ENCODE results near the gene POC1B. TPM values are rescaled to one million over a fixed set of nuclear protein-coding genes. Genes with fewer than 3 reads are reported as not detected.

The POC1B gene
- total and polyA plus RNA-seq, 8 donors = 19.5 to 27.8 (median 23.1) TPM

GRCh38 chr12:89523393-89523792, 2.5 kb downstream of the POC1B start:
- TF ChIP-seq CTCF (IDR thresholded peaks at IDR 0.05) = no peak
- intact Hi-C loops (cut with DNase I) = loop anchor here in 1 of 2 donors (10.0 kb wide), 1 partner anchor 479 kb away; no protein-coding TSS in a partner anchor
- DNase-seq (no peak), ATAC-seq (no peak)
- Histone ChIP-seq H3K27ac (no peak overlapping the region), H3K27me3 (no peaks in the 10 kb centered on the region), H3K9me3 (no peaks in the 10 kb centered on the region), H3K36me3 (no peaks in the 10 kb centered on the region), H3K4me3 (peak overlapping the region in 1 of 2 donors; percentile 97), H3K4me1 (peaks cover 14 to 56% of the 10 kb centered on the region in 2 donors)

- intact Hi-C loops (cut with DNase I) = loop anchor here in 1 of 2 donors (10.0 kb wide), 1 partner anchor 477 kb away; no protein-coding TSS in a partner anchor
- DNase-seq (no peak), ATAC-seq (no peak)
- Histone ChIP-seq H3K4me1 (peaks cover 14 to 49% of the 10 kb centered on the region in 2 donors), H3K27me3 (no peaks in the 10 kb centered on the region), H3K27ac (peak overlapping the region in 1 of 2 donors; percentile 5), H3K36me3 (no peaks in the 10 kb centered on the region), H3K4me3 (peak overlapping the region in 1 of 2 donors; percentile 1), H3K9me3 (no peaks in the 10 kb centered on the region)
- no peak for TF ChIP-seq CTCF (IDR thresholded peaks at IDR 0.05)
Measured at GRCh38 chr12:89521364-89522223, 4.3 kb downstream of the POC1B start.

- H3K36me3 ChIP-seq = no peaks in the 10 kb centered on the region
- H3K4me3 ChIP-seq = no peak overlapping the region
- ATAC-seq (no peak), DNase-seq (no peak)
- no peak for TF ChIP-seq CTCF (IDR thresholded peaks at IDR 0.05)
- H3K27ac ChIP-seq = no peak overlapping the region
- intact Hi-C loops (cut with DNase I) = no loop called here
- no peaks in the 10 kb centered on the region for H3K27me3 ChIP-seq
- peaks cover 7 to 31% of the 10 kb centered on the region in 2 donors for H3K4me1 ChIP-seq
- no peaks in the 10 kb centered on the region for H3K9me3 ChIP-seq
Measured at GRCh38 chr12:89517720-89518119, 8.1 kb downstream of the POC1B start.

- H3K36me3 ChIP-seq = no peaks in the 10 kb centered on the region
- intact Hi-C loops (cut with DNase I) = no loop called here
- peaks cover 7 to 20% of the 10 kb centered on the region in 2 donors for H3K4me1 ChIP-seq
- H3K4me3 ChIP-seq = no peak overlapping the region
- no peaks in the 10 kb centered on the region for H3K9me3 ChIP-seq
- DNase-seq = no peak
- no peak for ATAC-seq
- H3K27me3 ChIP-seq = no peaks in the 10 kb centered on the region
- H3K27ac ChIP-seq = no peak overlapping the region
- TF ChIP-seq CTCF (IDR thresholded peaks at IDR 0.05) = no peak
Measured at GRCh38 chr12:89516633-89517032, 9.2 kb downstream of the POC1B start.

GRCh38 chr12:89514751-89515150, 11.1 kb downstream of the POC1B start:
- H3K4me3 ChIP-seq = no peak overlapping the region
- no peaks in the 10 kb centered on the region for H3K27me3 ChIP-seq
- DNase-seq = no peak
- intact Hi-C loops (cut with DNase I) = no loop called here
- TF ChIP-seq CTCF (IDR thresholded peaks at IDR 0.05) = no peak
- no peak for ATAC-seq
- H3K9me3 ChIP-seq = no peaks in the 10 kb centered on the region
- peaks cover 0 to under 1% of the 10 kb centered on the region in 2 donors for H3K4me1 ChIP-seq
- H3K36me3 ChIP-seq = no peaks in the 10 kb centered on the region
- H3K27ac ChIP-seq = no peak overlapping the region

Data from left lung (tissue), 10 donors.